WERI-Rb-1 (cell line): ENCODE results near the gene RPL21.

Source experiments
- DNase-seq: peaks from one replicate; pipeline ENCODE4 v3.0.0-alpha.2; 2020
- H3K27ac ChIP-seq: fragments of 250-450 bp; sonication (Bioruptor Pico); 2 replicates; pipeline ENCODE4 v1.5.1; 2020; ENCODE audit warnings: mild to moderate bottlenecking, moderate library complexity
- H3K27me3 ChIP-seq: fragments of 250-450 bp; sonication (Bioruptor Pico); 2 replicates; pipeline ENCODE4 v1.5.1; 2021; ENCODE audit warnings: mild to moderate bottlenecking, low read depth, moderate library complexity; ENCODE audit not compliant: insufficient read depth, severe bottlenecking
- H3K36me3 ChIP-seq: fragments of 250-450 bp; sonication (Bioruptor Pico); 2 replicates; pipeline ENCODE4 v1.5.1; 2020; ENCODE audit warnings: mild to moderate bottlenecking, moderate library complexity
- H3K4me3 ChIP-seq: 2 replicates; pipeline ENCODE4 v1.5.1; 2011; ENCODE audit warnings: low read depth, mild to moderate bottlenecking, control low read depth, low read length
- H3K9me3 ChIP-seq: fragments of 250-450 bp; sonication (Bioruptor Pico); 2 replicates; pipeline ENCODE4 v1.5.1; 2021; ENCODE audit warnings: mild to moderate bottlenecking, moderate library complexity; ENCODE audit not compliant: severe bottlenecking
- TF ChIP-seq, protein P1 (sequence below): IDR thresholded peaks from 2 replicates; pipeline ENCODE4 v1.5.1; 2011; ENCODE audit warnings: low read depth, mild to moderate bottlenecking, control low read depth, inconsistent platforms, low read length

RPL21 gene

DNA sequence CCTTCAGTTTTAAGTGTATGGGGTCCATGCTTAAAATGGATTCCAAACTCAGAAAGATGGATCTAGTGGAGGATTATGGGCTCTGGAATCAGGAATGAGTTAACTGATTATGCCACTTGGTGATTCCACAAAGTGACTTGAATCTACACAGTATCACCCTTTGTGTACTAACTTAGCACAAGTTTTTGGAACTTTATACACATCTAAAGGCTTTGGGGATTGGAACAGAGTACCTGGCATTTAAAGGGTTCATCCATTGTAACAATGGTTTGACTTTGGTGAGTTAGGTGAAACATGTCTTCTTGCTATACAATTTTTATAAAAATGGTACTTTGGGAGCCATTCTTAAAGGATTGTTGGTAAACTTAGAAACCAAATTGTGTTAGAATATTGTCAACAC lies 1.1 kb downstream of the RPL21 start:
- DNase-seq, result no peak
- peaks cover 60% of the 10 kb centered on the region for H3K36me3 ChIP-seq
- peak overlapping the region; percentile 82 for H3K4me3 ChIP-seq
- TF ChIP-seq, protein P1, sequence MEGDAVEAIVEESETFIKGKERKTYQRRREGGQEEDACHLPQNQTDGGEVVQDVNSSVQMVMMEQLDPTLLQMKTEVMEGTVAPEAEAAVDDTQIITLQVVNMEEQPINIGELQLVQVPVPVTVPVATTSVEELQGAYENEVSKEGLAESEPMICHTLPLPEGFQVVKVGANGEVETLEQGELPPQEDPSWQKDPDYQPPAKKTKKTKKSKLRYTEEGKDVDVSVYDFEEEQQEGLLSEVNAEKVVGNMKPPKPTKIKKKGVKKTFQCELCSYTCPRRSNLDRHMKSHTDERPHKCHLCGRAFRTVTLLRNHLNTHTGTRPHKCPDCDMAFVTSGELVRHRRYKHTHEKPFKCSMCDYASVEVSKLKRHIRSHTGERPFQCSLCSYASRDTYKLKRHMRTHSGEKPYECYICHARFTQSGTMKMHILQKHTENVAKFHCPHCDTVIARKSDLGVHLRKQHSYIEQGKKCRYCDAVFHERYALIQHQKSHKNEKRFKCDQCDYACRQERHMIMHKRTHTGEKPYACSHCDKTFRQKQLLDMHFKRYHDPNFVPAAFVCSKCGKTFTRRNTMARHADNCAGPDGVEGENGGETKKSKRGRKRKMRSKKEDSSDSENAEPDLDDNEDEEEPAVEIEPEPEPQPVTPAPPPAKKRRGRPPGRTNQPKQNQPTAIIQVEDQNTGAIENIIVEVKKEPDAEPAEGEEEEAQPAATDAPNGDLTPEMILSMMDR, result no peak
- no peaks in the 10 kb centered on the region for H3K9me3 ChIP-seq
- H3K27me3 ChIP-seq, result no peaks in the 10 kb centered on the region
- peak overlapping the region; percentile 98 for H3K27ac ChIP-seq

DNA sequence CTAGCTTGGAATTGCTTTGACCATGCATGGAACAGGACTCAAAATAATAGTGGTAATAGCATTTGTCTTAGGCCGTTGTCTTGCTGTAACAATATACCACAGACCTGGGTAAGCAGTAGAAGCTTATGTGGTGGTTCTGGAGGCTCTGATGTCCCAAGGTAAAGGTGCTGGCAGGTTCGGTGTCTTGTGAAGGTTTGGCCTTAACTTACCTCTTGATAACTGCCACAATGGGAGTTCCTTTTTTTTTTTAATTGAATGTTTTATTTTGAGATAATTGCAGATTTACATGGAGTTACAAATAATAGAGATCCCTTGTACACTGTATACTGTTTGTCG lies 5.8 kb downstream of the RPL21 start:
- H3K36me3 ChIP-seq, result peaks cover 96% of the 10 kb centered on the region
- no peaks in the 10 kb centered on the region for H3K27me3 ChIP-seq

DNA sequence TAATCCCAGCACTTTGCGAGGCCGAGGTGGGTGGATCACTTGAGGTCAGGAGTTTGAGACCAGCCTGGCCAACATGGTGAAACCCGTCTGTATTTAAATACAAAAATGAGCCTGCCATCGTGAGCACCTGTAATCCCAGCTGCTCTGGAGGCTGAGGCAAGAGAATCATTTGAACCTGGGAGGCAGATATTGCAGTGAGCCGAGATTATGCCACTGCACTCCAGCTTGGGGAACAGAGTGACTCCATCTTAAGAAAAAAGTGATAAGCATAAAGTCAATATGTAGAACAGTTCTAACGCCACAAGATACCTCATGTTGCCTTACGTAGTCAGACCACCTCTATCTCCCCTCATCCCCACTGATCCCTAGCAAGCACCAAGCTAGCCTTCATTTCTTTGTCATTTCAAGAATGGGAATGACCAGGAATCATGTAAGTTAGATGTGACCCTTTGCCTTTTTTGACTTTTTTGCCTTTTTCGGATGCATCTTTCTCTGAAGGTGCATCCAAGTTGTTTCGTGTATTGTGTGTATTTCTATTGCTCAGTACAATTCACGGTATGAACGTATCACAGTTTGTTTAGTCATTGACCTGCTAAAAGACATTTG lies 6.4 kb downstream of the RPL21 start:
- Histone ChIP-seq H3K27ac (no peak overlapping the region), H3K9me3 (no peaks in the 10 kb centered on the region), H3K27me3 (no peaks in the 10 kb centered on the region), H3K4me3 (no peak overlapping the region), H3K36me3 (peaks cover 97% of the 10 kb centered on the region)
- DNase-seq, result no peak
- TF ChIP-seq, protein P1, result no peak

More for the DNA sequence above, 5.8 kb downstream of the RPL21 start:
- H3K4me3 ChIP-seq, result no peak overlapping the region
- no peak overlapping the region for H3K27ac ChIP-seq
- TF ChIP-seq, protein P1, result no peak
- H3K9me3 ChIP-seq, result no peaks in the 10 kb centered on the region
- no peak for DNase-seq

DNA sequence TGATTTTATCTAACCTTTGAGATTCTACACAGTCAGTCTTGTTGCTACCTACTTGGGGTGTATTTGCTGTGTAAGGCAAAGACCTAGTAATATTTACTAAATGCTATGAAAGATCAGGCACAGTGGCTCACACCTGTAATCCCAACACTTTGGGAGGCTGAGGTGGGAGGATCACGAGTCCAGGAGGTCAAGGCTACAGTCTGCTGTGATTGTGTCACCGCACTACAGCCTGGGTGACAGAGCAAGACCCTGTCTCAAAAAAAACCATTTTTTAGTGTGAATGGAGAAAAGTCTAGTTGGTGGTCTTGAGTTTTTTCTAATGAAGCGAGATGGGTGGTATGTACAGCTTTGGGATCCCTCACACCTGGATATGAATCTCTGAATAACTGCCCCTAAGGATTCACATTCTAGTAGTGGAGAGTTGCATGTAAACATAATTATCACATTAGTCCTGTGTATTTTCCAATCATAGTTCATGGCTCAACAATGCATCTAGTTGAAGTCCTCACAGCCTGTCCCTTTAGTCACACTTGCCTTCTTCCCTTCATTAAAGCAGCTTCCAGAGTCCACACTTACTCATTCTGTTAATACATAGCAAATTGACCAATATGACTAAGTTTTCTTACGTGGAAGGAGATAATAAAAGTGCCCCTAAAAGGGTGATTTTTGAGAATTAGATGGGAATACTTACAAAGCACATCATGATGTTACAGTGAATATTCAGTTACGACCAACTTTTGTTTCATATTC lies 7.5 kb downstream of the RPL21 start:
- DNase-seq, result no peak
- Histone ChIP-seq H3K4me3 (no peak overlapping the region), H3K27me3 (no peaks in the 10 kb centered on the region), H3K27ac (no peak overlapping the region), H3K9me3 (no peaks in the 10 kb centered on the region), H3K36me3 (peaks cover 88% of the 10 kb centered on the region)
- TF ChIP-seq, protein P1, result no peak

DNA sequence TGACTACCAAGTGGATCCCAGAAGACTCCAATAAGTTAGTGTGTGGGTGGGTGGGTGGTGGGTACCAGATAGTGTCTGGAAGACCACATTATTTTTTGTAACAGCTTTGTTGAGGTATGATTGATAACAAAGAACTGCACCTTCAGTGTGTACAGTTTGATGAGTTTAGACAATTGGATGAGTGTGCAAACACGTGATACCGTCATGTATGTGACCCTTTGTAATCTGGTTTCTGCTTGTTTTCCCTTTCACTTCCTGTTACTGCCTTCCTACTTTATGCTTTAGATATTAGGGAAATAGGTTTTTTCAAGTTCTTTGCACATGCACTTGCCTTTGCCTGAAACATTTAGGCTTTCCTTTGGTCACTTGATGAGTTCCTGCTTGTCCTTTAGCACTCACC lies 8.5 kb downstream of the RPL21 start:
- TF ChIP-seq, protein P1, result no peak
- H3K27ac ChIP-seq, result no peak overlapping the region
- H3K4me3 ChIP-seq, result no peak overlapping the region
- peaks cover 78% of the 10 kb centered on the region for H3K36me3 ChIP-seq
- no peak for DNase-seq
- no peaks in the 10 kb centered on the region for H3K27me3 ChIP-seq
- no peaks in the 10 kb centered on the region for H3K9me3 ChIP-seq

DNA sequence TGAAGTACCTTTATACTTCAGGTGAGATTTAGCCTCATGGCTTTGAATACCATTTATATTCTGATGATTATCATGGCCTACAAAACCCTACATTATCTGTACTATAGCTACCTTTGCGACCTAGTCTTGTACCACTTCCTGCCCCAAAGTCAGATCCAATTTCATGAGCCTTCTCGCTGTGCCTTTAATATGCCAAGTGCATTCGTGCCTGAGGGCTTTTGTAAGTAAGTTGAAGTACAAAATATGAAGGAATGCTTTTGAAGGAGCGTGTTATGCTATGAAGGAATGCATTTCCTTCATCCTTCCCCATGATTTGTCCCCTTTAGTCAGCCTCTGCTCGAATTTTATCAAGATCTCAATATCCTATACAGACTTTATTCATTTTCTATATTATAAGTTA lies 10.0 kb downstream of the RPL21 start:
- Histone ChIP-seq H3K27ac (no peak overlapping the region), H3K27me3 (no peaks in the 10 kb centered on the region), H3K9me3 (no peaks in the 10 kb centered on the region), H3K4me3 (no peak overlapping the region), H3K36me3 (peaks cover 68% of the 10 kb centered on the region)
- DNase-seq, result no peak
- TF ChIP-seq, protein P1, result no peak
